HepG2 (cell line): ENCODE results near the gene CAND1. TPM values are rescaled to one million over a fixed set of nuclear protein-coding genes. Genes with fewer than 3 reads are reported as not detected.

Experiments used
- AGO1 ChIP-seq: fragments of 200-400 bp; formaldehyde crosslinking; IDR thresholded peaks from 2 replicates; pipeline ENCODE4 v1.6.1; 2017; ENCODE audit warnings: mild to moderate bottlenecking, low read depth, low read length, moderate library complexity; ENCODE audit not compliant: poor library complexity, severe bottlenecking
- ARHGAP35 ChIP-seq: sonication (generic); formaldehyde crosslinking; IDR thresholded peaks from 2 replicates; pipeline ENCODE4 v1.9.0; 2022; ENCODE audit warnings: mild to moderate bottlenecking, inconsistent platforms, moderate library complexity, missing genetic modification reagents, borderline replicate concordance
- BRD4 ChIP-seq: sonication (generic); formaldehyde crosslinking; IDR thresholded peaks from 2 replicates; pipeline ENCODE4 v1.4.0; 2020; ENCODE audit warnings: missing genetic modification reagents
- CC2D1A ChIP-seq: sonication (generic); formaldehyde crosslinking; IDR thresholded peaks from 2 replicates; pipeline ENCODE4 v1.8.1; 2023; ENCODE audit warnings: mild to moderate bottlenecking, missing genetic modification reagents
- DNMT1 ChIP-seq: sonication (generic); formaldehyde crosslinking; IDR thresholded peaks from 2 replicates; pipeline ENCODE4 v1.5.1; 2020; ENCODE audit warnings: mild to moderate bottlenecking, missing genetic modification reagents
- EED ChIP-seq: sonication (generic); formaldehyde crosslinking; IDR thresholded peaks from 2 replicates; pipeline ENCODE4 v1.5.0; 2020; ENCODE audit warnings: mild to moderate bottlenecking, missing genetic modification reagents
- ELK4 ChIP-seq: sonication (generic); formaldehyde crosslinking; IDR thresholded peaks from 2 replicates; pipeline ENCODE4 v1.9.0; 2021; ENCODE audit warnings: missing genetic modification reagents, borderline replicate concordance
- FOXA1 ChIP-seq, 2 experiments: fragments of 450-650 bp in 1 of 2; sonication (generic) in 1 of 2; formaldehyde crosslinking in 1 of 2; IDR thresholded peaks; 2 replicates each; pipeline versions ENCODE4 v1.4.0 to v1.6.1; 2016 to 2020; ENCODE audit warnings: missing genetic modification reagents in 1 of 2
- FOXK1 ChIP-seq: sonication (generic); formaldehyde crosslinking; IDR thresholded peaks from 2 replicates; pipeline ENCODE4 v1.4.0; 2020; ENCODE audit warnings: low read depth, missing genetic modification reagents, borderline replicate concordance
- GZF1 ChIP-seq: sonication (generic); formaldehyde crosslinking; IDR thresholded peaks from 2 replicates; pipeline ENCODE4 v1.5.1; 2020; ENCODE audit warnings: mild to moderate bottlenecking, missing genetic modification reagents
- HDAC6 ChIP-seq: fragments of 200-600 bp; sonication (generic); IDR thresholded peaks from 2 replicates; pipeline ENCODE4 v1.7.0; 2017; ENCODE audit warnings: mild to moderate bottlenecking, antibody characterized with exemption, low read length, low read depth
- JUND ChIP-seq: sonication (generic); formaldehyde crosslinking; IDR thresholded peaks from 2 replicates; pipeline ENCODE4 v1.8.0; 2022; ENCODE audit warnings: mild to moderate bottlenecking, missing genetic modification reagents
- KDM5B ChIP-seq: sonication (generic); formaldehyde crosslinking; IDR thresholded peaks from 2 replicates; pipeline ENCODE4 v1.4.0; 2020; ENCODE audit warnings: missing genetic modification reagents, mild to moderate bottlenecking, borderline replicate concordance
- KMT2A ChIP-seq: sonication (generic); formaldehyde crosslinking; IDR thresholded peaks from 2 replicates; pipeline ENCODE4 v1.4.0; 2020; ENCODE audit warnings: missing genetic modification reagents
- LCORL ChIP-seq, 2 experiments: fragments of 450-650 bp in 1 of 2; sonication (generic) in 1 of 2; formaldehyde crosslinking in 1 of 2; IDR thresholded peaks; 2 replicates each; pipeline versions ENCODE4 v1.5.0 to v1.6.1; 2017 to 2020; ENCODE audit warnings: antibody characterized with exemption in 1 of 2, missing genetic modification reagents in 1 of 2
- NFIC ChIP-seq: IDR thresholded peaks from 2 replicates; pipeline ENCODE4 v1.6.1; 2012; ENCODE audit warnings: mild to moderate bottlenecking, low read length, inconsistent platforms
- NFKBIZ ChIP-seq: IDR thresholded peaks from 2 replicates; pipeline ENCODE4 v1.6.1; 2018; ENCODE audit warnings: missing genetic modification reagents, missing compliant biosample characterization
- PAWR ChIP-seq: sonication (generic); formaldehyde crosslinking; IDR thresholded peaks from 2 replicates; pipeline ENCODE4 v1.4.0; 2020; ENCODE audit warnings: missing genetic modification reagents, mild to moderate bottlenecking, borderline replicate concordance
- SRSF4 ChIP-seq: fragments of 200-400 bp; formaldehyde crosslinking; IDR thresholded peaks from one replicate; pipeline ENCODE4 v1.6.1; 2018; ENCODE audit warnings: mild to moderate bottlenecking, low read depth, low read length, moderate library complexity; ENCODE audit not compliant: poor library complexity, severe bottlenecking
- SRSF9 ChIP-seq: fragments of 200-400 bp; formaldehyde crosslinking; IDR thresholded peaks from 2 replicates; pipeline ENCODE4 v1.6.1; 2018; ENCODE audit warnings: borderline replicate concordance, mild to moderate bottlenecking, low read depth, low read length; ENCODE audit not compliant: insufficient read depth, poor library complexity, severe bottlenecking
- ZEB1 ChIP-seq: IDR thresholded peaks from 2 replicates; pipeline ENCODE4 v1.6.1; 2012; ENCODE audit warnings: mild to moderate bottlenecking, low read depth, inconsistent platforms; ENCODE audit not compliant: insufficient replicate concordance
- ZNF225 ChIP-seq: sonication (generic); formaldehyde crosslinking; IDR thresholded peaks from 2 replicates; pipeline ENCODE4 v1.4.0; 2020; ENCODE audit warnings: mild to moderate bottlenecking, missing genetic modification reagents
- ZNF256 ChIP-seq: sonication (generic); formaldehyde crosslinking; conservative IDR thresholded peaks from 2 replicates; pipeline ENCODE4 v1.4.0; 2020; ENCODE audit warnings: missing genetic modification reagents
- ZNF326 ChIP-seq: sonication (generic); formaldehyde crosslinking; IDR thresholded peaks from 2 replicates; pipeline ENCODE4 v1.4.0; 2020; ENCODE audit warnings: missing genetic modification reagents, borderline replicate concordance
- ZNF414 ChIP-seq: sonication (generic); formaldehyde crosslinking; IDR thresholded peaks from 2 replicates; pipeline ENCODE4 v1.5.0; 2020; ENCODE audit warnings: missing genetic modification reagents
- ZNF562 ChIP-seq: sonication (generic); formaldehyde crosslinking; IDR thresholded peaks from 2 replicates; pipeline ENCODE4 v1.8.0; 2022; ENCODE audit warnings: missing genetic modification reagents, borderline replicate concordance
- ZNF577 ChIP-seq: sonication (generic); formaldehyde crosslinking; IDR thresholded peaks from 2 replicates; pipeline ENCODE4 v1.4.0; 2020; ENCODE audit warnings: mild to moderate bottlenecking, low read depth, missing genetic modification reagents, borderline replicate concordance
- ZZZ3 ChIP-seq: sonication (generic); formaldehyde crosslinking; IDR thresholded peaks from 2 replicates; pipeline ENCODE4 v1.4.0; 2020; ENCODE audit warnings: missing genetic modification reagents, mild to moderate bottlenecking, borderline replicate concordance
- polyA plus RNA-seq, 8 experiments: library from polyadenylated mRNA; depleted of rRNA in 3 of 8; stranded (reverse) in 7 of 8; unstranded in 1 of 8; fragments of >200 nt; fragmentation: Illumina TruSeq in 4 of 8; extraction: Trizol in 4 of 8; gene quantifications; 2 replicates each; pipeline versions ENCODE4 v1.2.1 to v1.2.3, GENCODE V29; 2011 to 2016; ENCODE audit warnings: low read depth in 4 of 8, missing spikeins in 1 of 8, mixed read lengths in 1 of 8; ENCODE audit not compliant: insufficient read depth in 1 of 8
- total RNA-seq, 5 experiments: library from RNA; depleted of rRNA; stranded (reverse); fragments of >200 nt; fragmentation: Illumina TruSeq; extraction: Trizol; gene quantifications; 2 replicates each; pipeline ENCODE4 v1.2.3, GENCODE V29; 2016; ENCODE audit warnings: low read depth in 1 of 5

Gene CAND1
- total and polyA plus RNA-seq, 2 of the 13 experiments (the other 11 are each of a cell fraction or from before 2014, with no cell fraction given) = 56.2 to 138 TPM

GRCh38 chr12:67269633-67270573 lies 745 bp downstream of the CAND1 start (continued):
- TF ChIP-seq FOXK1 (CRISPR knock-in tag) = no peak
- TF ChIP-seq SRSF4 = no peak
- no peak for TF ChIP-seq ELK4 (CRISPR knock-in tag)
- TF ChIP-seq ARHGAP35 = no peak
- no peak for TF ChIP-seq AGO1
- TF ChIP-seq JUND (CRISPR knock-in tag) = no peak
- TF ChIP-seq DNMT1 = no peak; the same call in 1 of the 2 replicates
- no peak for TF ChIP-seq ZZZ3 (CRISPR knock-in tag)
- TF ChIP-seq ZEB1 = no peak
- TF ChIP-seq PAWR = no peak
- TF ChIP-seq LCORL (IDR thresholded peaks at IDR 0.05) = peak; percentile 41; the same call in 1 of the 2 replicates
- no peak for TF ChIP-seq LCORL (CRISPR knock-in tag; IDR thresholded peaks at IDR 0.05)
- no peak for TF ChIP-seq GZF1
- TF ChIP-seq KMT2A (CRISPR knock-in tag) = peak; percentile 13; the same call in 1 of the 2 replicates
- no peak for TF ChIP-seq ZNF577 (CRISPR knock-in tag)
- TF ChIP-seq KDM5B (CRISPR knock-in tag) = peak; percentile 55; the same call in 1 of the 2 replicates
- no peak for TF ChIP-seq CC2D1A (CRISPR knock-in tag)
- TF ChIP-seq ZNF414 (CRISPR knock-in tag) = peak; percentile 45; the same call in 1 of the 2 replicates
- peak; percentile 68; the same call in 1 of the 2 replicates for TF ChIP-seq ZNF256 (CRISPR knock-in tag)
- TF ChIP-seq BRD4 (CRISPR knock-in tag) = peak; percentile 84; the same call in 1 of the 2 replicates
- no peak for TF ChIP-seq SRSF9
- peak; percentile 91 for TF ChIP-seq EED (CRISPR knock-in tag)
- TF ChIP-seq ZNF326 = no peak
- TF ChIP-seq NFKBIZ (CRISPR knock-in tag) = no peak
- no peak for TF ChIP-seq FOXA1 (IDR thresholded peaks at IDR 0.05)
- TF ChIP-seq FOXA1 (CRISPR knock-in tag; IDR thresholded peaks at IDR 0.05) = 0 out of 2 replicates have a peak, but pooled peaks have one; percentile 0
- no peak for TF ChIP-seq ZNF225 (CRISPR knock-in tag)
- no peak for TF ChIP-seq NFIC
- no peak for TF ChIP-seq HDAC6
- TF ChIP-seq ZNF562 (CRISPR knock-in tag) = no peak
